A549 treated with AZD2906 at 1 μM for 4 hours (cell line): ENCODE data around the gene RPS16. TPM values are rescaled to one million over a fixed set of nuclear protein-coding genes. Genes with fewer than 3 reads are reported as not detected.

Experiments
- total RNA-seq: library from RNA; stranded (reverse); fragments of 200-300 nt; extraction: Qiagen RNA extraction; gene quantifications from 5 replicates; pipeline ENCODE4 v1.2.3, GENCODE V29; 2022

The RPS16 gene
- total RNA-seq: 6,355 to 7,942 TPM (median 7,642 TPM) in 5 replicates

GRCh38 chr19:39435499-39436349, at the start of gene RPS16:
Gene RPS16, minus strand, starts transcription at chr19:39435949. Its CDS starts 54 bp downstream, at chr19:39435895.

GRCh38 chr19:39480337-39481228, 44.8 kb upstream of the RPS16 start, which contains the start of gene TIMM50:
Gene TIMM50, plus strand, starts transcription at chr19:39480838. Its CDS starts 16 bp downstream, at chr19:39480854.

DNA sequence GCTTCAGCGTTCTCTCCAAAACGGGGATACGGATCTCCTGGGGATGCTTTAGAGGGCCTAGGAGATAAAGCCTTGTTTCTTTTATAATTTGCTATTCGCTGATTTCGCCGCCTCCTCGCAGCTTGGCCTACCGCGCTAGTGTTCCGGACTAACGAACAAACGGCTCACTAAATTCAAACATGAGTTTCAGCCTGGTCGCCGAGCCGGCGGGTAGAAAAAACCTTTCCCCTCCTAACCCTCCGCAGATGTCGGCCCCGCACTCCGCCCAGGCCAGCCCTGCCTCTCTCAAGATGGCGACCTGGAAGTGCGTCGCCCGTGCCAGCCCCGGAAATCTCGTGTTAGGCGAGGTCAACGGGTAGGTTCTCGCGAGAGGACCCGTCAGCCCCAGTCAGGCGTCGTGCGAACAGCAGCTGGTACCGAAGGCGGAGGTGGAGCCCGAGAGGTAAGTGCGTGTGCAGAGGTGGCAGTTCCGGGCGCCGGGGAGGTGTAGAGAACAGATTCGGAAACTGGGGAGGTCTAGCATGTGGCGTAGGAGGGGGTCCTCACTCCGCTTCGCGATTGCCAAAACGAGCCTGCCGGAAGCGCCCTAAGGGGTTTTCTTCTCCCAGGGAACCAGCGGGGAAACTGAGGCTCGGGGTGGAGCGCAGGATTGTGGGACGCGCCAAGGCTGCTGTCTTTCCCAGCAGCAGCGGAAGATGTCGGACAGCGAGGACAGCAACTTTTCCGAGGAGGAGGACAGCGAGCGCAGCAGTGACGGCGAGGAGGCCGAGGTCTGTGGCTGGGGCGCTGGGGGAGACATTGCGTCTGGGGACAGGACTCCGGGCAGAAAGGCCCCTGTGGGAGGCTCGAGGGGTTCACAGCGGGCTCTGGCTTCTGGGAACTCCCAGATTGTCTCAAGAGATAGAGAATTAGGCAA, 9.7 kb upstream of the RPS16 start, which contains the start of gene SUPT5H:
Gene SUPT5H (plus strand): TSS at position 387 of the 916 bp plus-strand sequence. CDS start 309 bp downstream, at position 696.

GRCh38 chr19:39412100-39412866, 23.5 kb downstream of the RPS16 start, which contains the start of gene PLEKHG2:
Gene PLEKHG2, plus strand, starts transcription at chr19:39412669. Its CDS starts 1,418 bp downstream, at chr19:39414087.

GRCh38 chr19:39406656-39407409, 28.9 kb downstream of the RPS16 start, which contains the start of gene ZFP36:
Gene ZFP36, plus strand, starts transcription at chr19:39406847. Its CDS starts 58 bp downstream, at chr19:39406905.

DNA sequence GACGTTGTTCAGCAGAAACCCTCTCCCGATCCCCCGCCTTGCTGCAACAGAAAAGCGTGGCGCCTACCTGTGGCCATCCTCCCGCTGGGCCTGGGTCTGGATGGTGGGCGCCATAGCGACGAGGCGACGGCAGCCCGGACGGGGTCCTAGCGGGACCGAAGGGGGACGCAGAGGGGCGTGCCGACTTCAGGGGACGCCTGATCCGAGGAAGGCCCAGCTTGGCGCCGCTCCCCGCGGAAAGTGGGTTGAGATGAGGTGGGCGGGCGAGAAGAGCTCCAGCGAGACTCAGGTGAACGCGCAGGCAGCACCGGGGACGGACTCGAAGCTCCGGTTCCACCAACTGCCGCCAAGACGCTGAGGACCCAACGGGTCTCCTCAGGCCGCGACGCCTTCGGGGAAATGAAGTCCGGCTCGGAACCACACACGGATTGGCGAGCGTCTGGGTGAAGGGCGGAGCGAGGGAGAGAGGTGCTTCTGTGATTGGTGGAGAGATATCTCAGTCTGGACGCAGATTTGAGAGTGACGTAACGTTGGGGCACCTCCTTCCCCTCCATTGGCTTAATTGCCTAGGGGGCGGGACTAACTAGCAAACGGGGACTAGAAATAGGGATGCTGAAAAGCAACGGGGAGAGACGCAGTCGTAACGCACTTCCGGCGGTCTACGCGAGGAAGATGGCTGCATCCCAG, 44.9 kb downstream of the RPS16 start, which contains the start of the genes MED29 and PAF1:
Gene MED29 (plus strand): TSS at position 628 of the 687 bp plus-strand sequence. CDS start 45 bp downstream, at position 673.
Gene PAF1 (minus strand): TSS at position 356 of the 687 bp plus-strand sequence. CDS start 242 bp downstream, at position 114.

Other genes starting within 250 kb of the RPS16 start
- 1.0 to 2.0 TPM (median 1.4 TPM) in 5 replicates for gene NCCRP1, start 239.0 kb downstream of the RPS16 start, total RNA-seq
- gene SYCN, start 231.7 kb downstream of the RPS16 start, total RNA-seq: not detected in 5 replicates
- not detected in 5 replicates for gene IFNL3, start 190.9 kb downstream of the RPS16 start, total RNA-seq
- gene IFNL4, start 187.1 kb downstream of the RPS16 start, total RNA-seq: not detected in 5 replicates
- not detected in 5 replicates for gene IFNL2, start 167.6 kb downstream of the RPS16 start, total RNA-seq
- 0.11 TPM in 1 of 5 replicates, not detected in the others for gene IFNL1, start 139.5 kb downstream of the RPS16 start, total RNA-seq
- gene LRFN1, start 115.1 kb downstream of the RPS16 start, total RNA-seq: 7.1 to 10.3 TPM (median 9.5 TPM) in 5 replicates
- 0.27 to 0.55 TPM (median 0.44 TPM) in 5 replicates for gene GMFG, start 99.9 kb downstream of the RPS16 start, total RNA-seq
- 118 to 175 TPM (median 163 TPM) in 5 replicates for gene SAMD4B, start 93.5 kb downstream of the RPS16 start, total RNA-seq
- gene PAF1, start 44.8 kb downstream of the RPS16 start, total RNA-seq: 73.9 to 76.7 TPM (median 75.8 TPM) in 5 replicates
- gene MED29, start 44.6 kb downstream of the RPS16 start, total RNA-seq: 72.3 to 77.0 TPM (median 74.1 TPM) in 5 replicates
- gene ZFP36, start 29.1 kb downstream of the RPS16 start, total RNA-seq: 193 to 296 TPM (median 229 TPM) in 5 replicates
- 81.1 to 117 TPM (median 104 TPM) in 5 replicates for gene PLEKHG2, start 23.3 kb downstream of the RPS16 start, total RNA-seq
- gene SUPT5H, start 9.6 kb upstream of the RPS16 start, total RNA-seq: 171 to 194 TPM (median 177 TPM) in 5 replicates
- 176 to 224 TPM (median 211 TPM) in 5 replicates for gene TIMM50, start 44.9 kb upstream of the RPS16 start, total RNA-seq
- 6.9 to 11.1 TPM (median 10.3 TPM) in 5 replicates for gene DLL3, start 63.0 kb upstream of the RPS16 start, total RNA-seq
- gene SELENOV, start 79.2 kb upstream of the RPS16 start, total RNA-seq: not detected in 5 replicates
- gene EID2B, start 96.9 kb upstream of the RPS16 start, total RNA-seq: 6.5 to 9.7 TPM (median 7.7 TPM) in 5 replicates
- 32.7 to 45.7 TPM (median 42.6 TPM) in 5 replicates for gene EID2, start 104.2 kb upstream of the RPS16 start, total RNA-seq
- gene LGALS13, start 166.6 kb upstream of the RPS16 start, total RNA-seq: not detected in 5 replicates
- gene LGALS16, start 220.0 kb upstream of the RPS16 start, total RNA-seq: not detected in 5 replicates